CD14-positive monocyte (primary cell): ENCODE measurements around the gene CHN2. TPM values are rescaled to one million over a fixed set of nuclear protein-coding genes. Genes with fewer than 3 reads are reported as not detected.

Experiments
- DNase-seq, 3 donors: peaks; one replicate each; pipeline ENCODE4 v3.0.0-alpha.2; 2011 to 2022
- H2AFZ ChIP-seq: 2 replicates; pipeline ENCODE4 v1.6.0; 2012; ENCODE audit warnings: mild to moderate bottlenecking, low read depth, low read length, inconsistent platforms; ENCODE audit not compliant: insufficient read depth, poor library complexity, severe bottlenecking
- H3K27ac ChIP-seq, 2 donors: 1 replicate in 1 of 2; 2 replicates in 1 of 2; pipeline ENCODE4 v1.5.1; 2012 to 2013; ENCODE audit warnings: low read length in 2 of 2, control low read depth in 1 of 2, inconsistent platforms in 1 of 2, low read depth in 1 of 2, mild to moderate bottlenecking in 1 of 2
- H3K27me3 ChIP-seq, 2 donors: one replicate each; pipeline versions ENCODE4 v1.6.0 to v1.6.1; 2011 to 2013; ENCODE audit warnings: low read length in 2 of 2; ENCODE audit not compliant: control insufficient read depth in 2 of 2, insufficient read depth in 2 of 2
- H3K36me3 ChIP-seq, 2 donors: replicated peaks in 1 of 2; 1 replicate in 1 of 2; 2 replicates in 1 of 2; pipeline versions ENCODE4 v1.5.1 to v1.6.1; 2012 to 2013; ENCODE audit warnings: low read length in 2 of 2, control low read depth in 1 of 2, inconsistent platforms in 1 of 2, mild to moderate bottlenecking in 1 of 2; ENCODE audit not compliant: insufficient read depth in 2 of 2, control insufficient read depth in 1 of 2
- H3K4me1 ChIP-seq, 2 donors: 1 replicate in 1 of 2; 2 replicates in 1 of 2; pipeline versions ENCODE4 v1.5.1 to v1.6.1; 2012 to 2013; ENCODE audit warnings: low read length in 2 of 2, control low read depth in 1 of 2, inconsistent platforms in 1 of 2, mild to moderate bottlenecking in 1 of 2, moderate library complexity in 1 of 2; ENCODE audit not compliant: insufficient read depth in 2 of 2, control insufficient read depth in 1 of 2
- H3K4me2 ChIP-seq: replicated peaks from 2 replicates; pipeline ENCODE3; 2012; ENCODE audit warnings: low read length, moderate library complexity, mild to moderate bottlenecking; ENCODE audit not compliant: poor library complexity, severe bottlenecking; ENCODE audit errors: extremely low read depth
- H3K4me3 ChIP-seq, 3 experiments: fragments of 200-600 bp in 1 of 3; sonication (generic) in 1 of 3; replicated peaks in 1 of 3; 1 replicate in 2 of 3; 2 replicates in 1 of 3; pipeline ENCODE4 v1.5.1; 2011 to 2013; ENCODE audit warnings: low read length in 3 of 3, mild to moderate bottlenecking in 3 of 3, control low read depth in 2 of 3, low read depth in 2 of 3, inconsistent platforms in 1 of 3, moderate library complexity in 1 of 3
- H3K79me2 ChIP-seq: 2 replicates; pipeline ENCODE4 v1.6.0; 2012; ENCODE audit warnings: mild to moderate bottlenecking, control low read depth, inconsistent platforms, low read length, moderate library complexity; ENCODE audit not compliant: insufficient read depth
- H3K9ac ChIP-seq: 2 replicates; pipeline ENCODE4 v1.6.0; 2017; ENCODE audit warnings: low read length, mild to moderate bottlenecking; ENCODE audit not compliant: insufficient read depth, poor library complexity, severe bottlenecking
- H3K9me3 ChIP-seq, 2 donors: replicated peaks in 1 of 2; 1 replicate in 1 of 2; 2 replicates in 1 of 2; pipeline versions ENCODE4 v1.5.1 to v1.6.1; 2012 to 2013; ENCODE audit warnings: low read length in 2 of 2, control low read depth in 1 of 2; ENCODE audit not compliant: control insufficient read depth in 1 of 2, insufficient read depth in 1 of 2
- H4K20me1 ChIP-seq: 2 replicates; pipeline ENCODE4 v1.6.0; 2012; ENCODE audit warnings: mild to moderate bottlenecking, low read length, control low read depth, moderate library complexity; ENCODE audit not compliant: insufficient read depth
- H3K27ac Mint-ChIP-seq, 7 donors: one replicate each; pipeline ENCODE4 v1.8.0; 2020; ENCODE audit warnings: mild to moderate bottlenecking in 7 of 7, mixed read lengths in 7 of 7, moderate library complexity in 6 of 7, inconsistent platforms in 2 of 7
- H3K27me3 Mint-ChIP-seq, 3 donors: one replicate each; pipeline ENCODE4 v1.8.0; 2021 to 2022; ENCODE audit warnings: low read depth in 3 of 3, mild to moderate bottlenecking in 3 of 3, mixed read lengths in 3 of 3, moderate library complexity in 3 of 3, inconsistent platforms in 1 of 3
- H3K36me3 Mint-ChIP-seq, 2 donors: one replicate each; pipeline ENCODE4 v1.8.0; 2020; ENCODE audit warnings: mixed read lengths in 2 of 2, inconsistent platforms in 1 of 2, mild to moderate bottlenecking in 1 of 2
- H3K4me1 Mint-ChIP-seq: one replicate; pipeline ENCODE4 v1.8.0; 2020; ENCODE audit warnings: mild to moderate bottlenecking, mixed read lengths
- H3K4me3 Mint-ChIP-seq, 2 donors: one replicate each; pipeline ENCODE4 v1.8.0; 2020; ENCODE audit warnings: mild to moderate bottlenecking in 2 of 2, mixed read lengths in 2 of 2, moderate library complexity in 1 of 2
- H3K9me3 Mint-ChIP-seq, 7 donors: one replicate each; pipeline ENCODE4 v1.8.0; 2020 to 2022; ENCODE audit warnings: mixed read lengths in 7 of 7, mild to moderate bottlenecking in 6 of 7, moderate library complexity in 6 of 7, inconsistent platforms in 2 of 7
- CTCF ChIP-seq: fragments of 200-600 bp; IDR thresholded peaks from one replicate; pipeline ENCODE4 v1.8.0; 2022; ENCODE audit warnings: antibody characterized with exemption, mild to moderate bottlenecking
- WGBS: methylation state at CpG from one replicate; pipeline ENCODE4 v1.1.5; 2013; ENCODE audit warnings: missing lambda C conversion rate; ENCODE audit not compliant: insufficient coverage; 5-methylcytosine and 5-hydroxymethylcytosine counted together
- intact Hi-C, 2 donors: fragments of 100-400 bp; cut with micrococcal nuclease; formaldehyde crosslinking; loops; one replicate each; pipeline versions ENCODE4 v1.15.0 to v1.15.1; 2023
- polyA plus RNA-seq, 3 donors: library from polyadenylated mRNA; depleted of rRNA in 1 of 3; unstranded in 2 of 3; stranded (reverse) in 1 of 3; fragments of 300-500 nt in 2 of 3; fragments of >200 nt in 1 of 3; fragmentation: Illumina TruSeq in 2 of 3; gene quantifications; 1 replicate in 2 of 3; 2 replicates in 1 of 3; pipeline ENCODE4 v1.2.3, GENCODE V29; 2012 to 2021

CHN2 gene
- polyA plus RNA-seq, 3 donors: 26.6 to 66.5 (median 44.8) TPM

- no peaks in the 10 kb centered on the region for H3K9me3 Mint-ChIP-seq
- no peak overlapping the region for H2AFZ ChIP-seq
- H3K4me3 ChIP-seq: no peak overlapping the region
- intact Hi-C loops: no loop called here
- H3K4me3 Mint-ChIP-seq: no peak overlapping the region
- H3K27me3 Mint-ChIP-seq: peaks cover 0 to 2% (median 0%) of the 10 kb centered on the region in 3 donors
- H3K4me1 Mint-ChIP-seq: no peaks in the 10 kb centered on the region
- peaks cover 16% of the 10 kb centered on the region for H4K20me1 ChIP-seq
- H3K36me3 Mint-ChIP-seq: peaks cover 6 to 17% of the 10 kb centered on the region in 2 donors
- H3K36me3 ChIP-seq: no peaks in the 10 kb centered on the region
- DNase-seq: no peak
- no peak overlapping the region for H3K9ac ChIP-seq
- no peaks in the 10 kb centered on the region for H3K79me2 ChIP-seq
- 97% methylated on average over 5 of the region's 7 CpGs for WGBS
- H3K27me3 ChIP-seq: no peaks in the 10 kb centered on the region
- no peak for TF ChIP-seq CTCF
- peak overlapping the region in 1 of 7 donors; percentile 58 for H3K27ac Mint-ChIP-seq
- no peak overlapping the region for H3K4me2 ChIP-seq
- H3K27ac ChIP-seq: no peak overlapping the region
- no peaks in the 10 kb centered on the region for H3K9me3 ChIP-seq
- H3K4me1 ChIP-seq: no peaks in the 10 kb centered on the region
These were observed 262.6 kb downstream of the CHN2 start for GRCh38 chr7:29457141-29457561.

GRCh38 chr7:29457565-29458011 lies 263.0 kb downstream of the CHN2 start:
- peaks cover 6 to 17% of the 10 kb centered on the region in 2 donors for H3K36me3 Mint-ChIP-seq
- Histone ChIP-seq H3K79me2 (no peaks in the 10 kb centered on the region), H3K27ac (no peak overlapping the region), H4K20me1 (peaks cover 16% of the 10 kb centered on the region), H2AFZ (no peak overlapping the region), H3K4me3 (no peak overlapping the region), H3K9me3 (no peaks in the 10 kb centered on the region), H3K4me2 (no peak overlapping the region), H3K27me3 (no peaks in the 10 kb centered on the region), H3K4me1 (no peaks in the 10 kb centered on the region), H3K9ac (no peak overlapping the region), H3K36me3 (no peaks in the 10 kb centered on the region)
- TF ChIP-seq CTCF: no peak
- H3K27me3 Mint-ChIP-seq: peaks cover 0 to 2% (median 0%) of the 10 kb centered on the region in 3 donors
- H3K4me1 Mint-ChIP-seq: no peaks in the 10 kb centered on the region
- no peaks in the 10 kb centered on the region for H3K9me3 Mint-ChIP-seq
- no peak overlapping the region for H3K27ac Mint-ChIP-seq
- intact Hi-C loops: no loop called here
- WGBS: 91% methylated on average over 5 of the region's 7 CpGs
- no peak for DNase-seq
- no peak overlapping the region for H3K4me3 Mint-ChIP-seq
